Measurements from ENCODE around the gene TAF4.

DNA sequence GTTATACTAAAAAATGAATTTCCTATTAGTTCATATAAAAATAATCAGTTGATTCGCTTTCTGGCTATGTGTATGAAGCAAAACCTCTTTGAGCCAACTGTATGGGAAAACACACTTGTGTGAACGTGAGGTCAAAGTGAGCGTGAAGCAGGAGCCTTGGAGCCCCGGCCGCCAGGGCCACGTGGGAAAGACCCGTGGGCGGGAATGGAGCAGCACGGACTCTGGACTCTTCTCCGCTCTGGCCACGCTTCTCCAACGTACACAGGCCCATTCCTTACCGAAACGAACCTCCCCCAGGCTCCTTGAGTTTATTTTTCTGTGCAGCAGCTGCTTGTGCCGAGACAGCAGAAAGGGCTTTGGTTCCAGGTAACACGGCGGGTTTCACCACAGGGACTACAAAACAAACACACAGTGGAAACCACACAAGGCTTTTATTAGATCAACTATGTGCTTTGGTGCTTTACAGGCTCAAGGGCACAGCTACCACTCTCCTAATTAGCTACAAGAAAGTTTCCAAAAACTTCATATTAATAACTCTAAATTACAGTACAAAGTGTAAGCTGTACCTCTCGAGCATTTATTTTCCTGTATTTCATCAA, 62.7 kb downstream of the TAF4 start:
- TF ChIP-seq, protein P1, sequence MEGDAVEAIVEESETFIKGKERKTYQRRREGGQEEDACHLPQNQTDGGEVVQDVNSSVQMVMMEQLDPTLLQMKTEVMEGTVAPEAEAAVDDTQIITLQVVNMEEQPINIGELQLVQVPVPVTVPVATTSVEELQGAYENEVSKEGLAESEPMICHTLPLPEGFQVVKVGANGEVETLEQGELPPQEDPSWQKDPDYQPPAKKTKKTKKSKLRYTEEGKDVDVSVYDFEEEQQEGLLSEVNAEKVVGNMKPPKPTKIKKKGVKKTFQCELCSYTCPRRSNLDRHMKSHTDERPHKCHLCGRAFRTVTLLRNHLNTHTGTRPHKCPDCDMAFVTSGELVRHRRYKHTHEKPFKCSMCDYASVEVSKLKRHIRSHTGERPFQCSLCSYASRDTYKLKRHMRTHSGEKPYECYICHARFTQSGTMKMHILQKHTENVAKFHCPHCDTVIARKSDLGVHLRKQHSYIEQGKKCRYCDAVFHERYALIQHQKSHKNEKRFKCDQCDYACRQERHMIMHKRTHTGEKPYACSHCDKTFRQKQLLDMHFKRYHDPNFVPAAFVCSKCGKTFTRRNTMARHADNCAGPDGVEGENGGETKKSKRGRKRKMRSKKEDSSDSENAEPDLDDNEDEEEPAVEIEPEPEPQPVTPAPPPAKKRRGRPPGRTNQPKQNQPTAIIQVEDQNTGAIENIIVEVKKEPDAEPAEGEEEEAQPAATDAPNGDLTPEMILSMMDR (IDR thresholded peaks at IDR 0.05; ENCODE audit: insufficient read depth, low read length, poor library complexity, severe bottlenecking), result no peak
- no peak for TF ChIP-seq EZH2phosphoT487 (conservative IDR thresholded peaks at IDR 0.05; ENCODE audit: low read length)
